Activated T-cell treated with anti-CD3 and anti-CD28 coated beads, Interleukin-2, amount 50 U/mL, for 4 hours (primary cell): Measurements from ENCODE around the gene METTL25. TPM values are rescaled to one million over a fixed set of nuclear protein-coding genes. Genes with fewer than 3 reads are reported as not detected.

Experiments
- ATAC-seq, 2 donors: fragments of 200-7000 bp; cut with Tn5 transposase; one replicate each; pipeline ENCODE4 v1.10.0; 2021
- DNase-seq: peaks from one replicate; pipeline ENCODE4 v3.0.0-alpha.2; 2020
- H3K27me3 Mint-ChIP-seq: one replicate; pipeline ENCODE4 v1.8.0; 2021; ENCODE audit warnings: low read depth, mixed read lengths
- H3K36me3 Mint-ChIP-seq: one replicate; pipeline ENCODE4 v1.8.0; 2022; ENCODE audit warnings: mixed read lengths; ENCODE audit not compliant: insufficient read depth
- H3K4me1 Mint-ChIP-seq: one replicate; pipeline ENCODE4 v1.8.0; 2021; ENCODE audit warnings: low read depth, mixed read lengths
- H3K4me3 Mint-ChIP-seq: one replicate; pipeline ENCODE4 v1.8.0; 2021; ENCODE audit warnings: mild to moderate bottlenecking, moderate library complexity, mixed read lengths
- H3K9me3 Mint-ChIP-seq: one replicate; pipeline ENCODE4 v1.8.0; 2021; ENCODE audit warnings: mixed read lengths
- total RNA-seq, 3 donors: library from RNA; stranded (reverse); gene quantifications; one replicate each; pipeline ENCODE4 v1.2.1, GENCODE V29; 2021

The METTL25 gene
- total RNA-seq, 3 donors from 2014 or later: 6.7 to 7.4 (median 7.2) TPM

- Mint-ChIP-seq H3K4me1 (peaks cover 26% of the 10 kb centered on the region), H3K27me3 (no peaks in the 10 kb centered on the region), H3K36me3 (peaks cover 10% of the 10 kb centered on the region), H3K9me3 (no peaks in the 10 kb centered on the region), H3K4me3 (no peak overlapping the region)
- no peak for ATAC-seq
- no peak for DNase-seq
Observed at GRCh38 chr12:82363990-82364389, 5.7 kb downstream of the METTL25 start.

DNA sequence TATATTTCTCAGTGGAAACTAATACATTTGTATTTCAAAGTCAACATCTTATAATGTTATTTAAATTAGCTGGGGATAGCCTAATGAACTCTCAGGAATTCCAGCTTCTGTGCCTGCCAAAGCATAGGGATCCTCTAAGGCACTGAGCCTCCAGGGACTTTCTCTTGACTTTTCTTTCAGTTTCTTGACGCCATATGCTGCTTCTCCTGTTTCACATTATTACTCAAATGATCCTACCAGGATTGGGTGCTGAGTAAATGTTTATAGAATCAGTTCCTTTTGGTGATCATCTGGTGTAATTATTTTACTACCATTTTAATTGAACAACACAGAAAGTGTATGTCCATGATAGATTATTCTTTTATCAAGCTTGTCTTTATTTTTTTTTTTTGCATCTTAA lies 7.9 kb downstream of the METTL25 start:
- H3K4me1 Mint-ChIP-seq: peaks cover 8% of the 10 kb centered on the region
- no peaks in the 10 kb centered on the region for H3K9me3 Mint-ChIP-seq

DNA sequence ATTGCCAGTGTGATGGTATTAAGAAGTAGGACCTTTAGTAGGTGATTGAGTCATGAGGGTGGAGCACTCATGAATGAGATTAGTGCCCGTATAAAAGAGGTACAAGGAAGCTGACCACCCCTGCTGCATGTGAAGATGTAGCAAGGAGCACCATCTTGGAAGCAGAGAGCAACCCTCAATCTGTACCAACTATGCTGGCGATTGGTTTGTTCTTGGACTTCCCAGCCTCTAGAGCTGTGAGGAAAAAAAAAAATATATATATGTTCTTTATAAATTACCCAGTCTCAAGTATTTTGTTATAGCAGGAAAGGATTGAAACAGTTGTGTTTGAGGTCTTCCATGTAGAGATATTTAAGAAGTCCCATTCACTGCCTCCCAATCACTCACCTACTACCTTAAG lies 16.9 kb downstream of the METTL25 start:
- peaks cover 36% of the 10 kb centered on the region for H3K36me3 Mint-ChIP-seq
- H3K27me3 Mint-ChIP-seq: no peaks in the 10 kb centered on the region
- no peak overlapping the region for H3K4me3 Mint-ChIP-seq
- ATAC-seq (no peak), DNase-seq (no peak)
- H3K9me3 Mint-ChIP-seq: peaks cover 11% of the 10 kb centered on the region
- H3K4me1 Mint-ChIP-seq: no peaks in the 10 kb centered on the region

More for the DNA sequence above, 7.9 kb downstream of the METTL25 start:
- no peak overlapping the region for H3K4me3 Mint-ChIP-seq
- no peaks in the 10 kb centered on the region for H3K27me3 Mint-ChIP-seq
- DNase-seq (no peak), ATAC-seq (no peak)
- H3K36me3 Mint-ChIP-seq: peaks cover 18% of the 10 kb centered on the region

DNA sequence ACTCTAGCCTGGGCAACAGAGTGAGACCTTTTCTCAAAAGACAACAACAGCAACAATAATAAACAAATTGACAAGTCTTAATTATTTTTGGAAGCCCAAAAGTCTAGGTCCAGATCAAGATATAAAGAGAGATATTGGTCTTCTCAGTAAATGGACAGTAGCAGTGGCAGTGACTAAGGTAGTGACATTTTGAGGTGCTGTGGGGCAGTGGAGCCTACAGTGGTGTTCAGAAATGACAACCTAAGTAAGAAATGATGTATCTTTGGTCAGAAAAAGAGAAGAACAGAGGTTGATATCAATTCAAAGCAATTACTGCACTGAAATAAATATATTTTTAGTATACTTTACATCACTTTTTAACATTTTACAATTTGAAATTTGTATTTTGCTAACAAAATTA lies 20.7 kb downstream of the METTL25 start:
- DNase-seq (no peak), ATAC-seq (no peak)
- no peaks in the 10 kb centered on the region for H3K27me3 Mint-ChIP-seq
- peaks cover 7% of the 10 kb centered on the region for H3K9me3 Mint-ChIP-seq
- no peaks in the 10 kb centered on the region for H3K4me1 Mint-ChIP-seq
- no peak overlapping the region for H3K4me3 Mint-ChIP-seq
- H3K36me3 Mint-ChIP-seq: peaks cover 20% of the 10 kb centered on the region

- ATAC-seq (no peak), DNase-seq (no peak)
- no peaks in the 10 kb centered on the region for H3K4me1 Mint-ChIP-seq
- H3K36me3 Mint-ChIP-seq: peaks cover 14% of the 10 kb centered on the region
- no peaks in the 10 kb centered on the region for H3K27me3 Mint-ChIP-seq
- H3K4me3 Mint-ChIP-seq: no peak overlapping the region
- peaks cover 3% of the 10 kb centered on the region for H3K9me3 Mint-ChIP-seq
Observed at GRCh38 chr12:82383930-82384552, 25.7 kb downstream of the METTL25 start.

DNA sequence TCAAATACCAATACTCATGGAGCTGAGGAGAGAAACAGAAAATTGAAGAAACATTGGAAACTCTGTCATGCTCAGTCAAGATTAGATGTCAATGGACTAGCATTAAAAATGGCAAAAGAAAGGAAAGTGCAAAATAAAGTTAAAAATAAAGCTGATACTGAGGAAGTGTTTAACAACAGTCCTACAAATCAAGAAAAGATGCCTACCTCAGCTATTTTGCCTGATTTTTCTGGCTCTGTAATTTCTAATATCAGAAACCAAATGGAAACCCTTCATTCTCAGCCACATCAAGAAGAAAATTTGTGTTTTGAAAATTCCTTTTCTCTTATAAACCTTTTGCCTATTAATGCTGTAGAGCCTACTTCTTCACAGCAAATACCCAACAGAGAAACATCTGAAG lies 40.5 kb downstream of the METTL25 start:
- DNase-seq (no peak), ATAC-seq (no peak)
- no peak overlapping the region for H3K4me3 Mint-ChIP-seq
- H3K27me3 Mint-ChIP-seq: no peaks in the 10 kb centered on the region
- no peaks in the 10 kb centered on the region for H3K4me1 Mint-ChIP-seq
- H3K36me3 Mint-ChIP-seq: peaks cover 30% of the 10 kb centered on the region
- no peaks in the 10 kb centered on the region for H3K9me3 Mint-ChIP-seq

- H3K27me3 Mint-ChIP-seq: no peaks in the 10 kb centered on the region
- H3K9me3 Mint-ChIP-seq: no peaks in the 10 kb centered on the region
- no peaks in the 10 kb centered on the region for H3K4me1 Mint-ChIP-seq
- H3K4me3 Mint-ChIP-seq: no peak overlapping the region
- no peak for ATAC-seq
- peaks cover 26% of the 10 kb centered on the region for H3K36me3 Mint-ChIP-seq
- DNase-seq: no peak
Observed at GRCh38 chr12:82400819-82401218, 42.5 kb downstream of the METTL25 start.

DNA sequence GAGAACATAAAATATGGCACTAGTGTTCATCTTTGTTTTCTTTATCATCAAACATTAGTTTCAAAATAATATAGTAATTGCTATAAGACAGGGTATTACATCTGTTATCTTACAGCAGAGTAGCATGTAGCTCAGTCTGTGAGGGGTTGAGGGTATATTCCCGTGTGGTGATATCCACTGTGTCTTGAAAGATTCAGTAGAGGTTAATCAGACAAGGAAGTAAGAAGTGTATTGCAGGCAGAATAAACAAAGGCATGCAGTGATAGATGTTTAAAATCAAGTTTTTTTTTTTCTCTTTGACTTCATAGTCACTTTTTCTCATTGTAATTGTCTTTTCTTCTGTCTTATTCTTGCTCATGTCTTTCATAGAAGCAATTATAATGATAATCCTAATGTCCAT lies 48.3 kb downstream of the METTL25 start:
- H3K4me1 Mint-ChIP-seq: no peaks in the 10 kb centered on the region
- H3K27me3 Mint-ChIP-seq: no peaks in the 10 kb centered on the region
- DNase-seq (no peak), ATAC-seq (no peak)
- H3K36me3 Mint-ChIP-seq: peaks cover 29% of the 10 kb centered on the region
- no peaks in the 10 kb centered on the region for H3K9me3 Mint-ChIP-seq
- H3K4me3 Mint-ChIP-seq: no peak overlapping the region

DNA sequence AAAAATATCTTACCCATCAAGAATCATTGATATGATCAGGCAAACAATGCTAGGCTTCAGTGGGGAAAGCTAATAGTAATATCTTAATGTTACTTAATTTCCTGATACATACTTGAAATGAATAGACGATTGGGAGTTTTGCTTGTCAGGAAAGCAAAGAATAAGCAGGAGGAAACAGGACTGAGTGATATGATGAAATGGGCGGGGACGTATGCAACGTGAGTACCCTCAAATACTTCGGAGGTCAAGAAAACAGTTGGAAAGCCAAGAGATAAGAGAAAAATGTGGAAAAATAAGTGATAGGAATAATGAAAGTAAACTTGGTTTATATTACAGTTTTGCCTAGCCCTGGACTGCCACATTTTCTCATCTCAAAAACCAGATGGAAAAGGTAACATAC lies 49.2 kb downstream of the METTL25 start:
- Mint-ChIP-seq H3K9me3 (no peaks in the 10 kb centered on the region), H3K27me3 (no peaks in the 10 kb centered on the region), H3K4me1 (no peaks in the 10 kb centered on the region), H3K36me3 (peaks cover 29% of the 10 kb centered on the region), H3K4me3 (no peak overlapping the region)
- DNase-seq (no peak), ATAC-seq (no peak)

- DNase-seq (no peak), ATAC-seq (no peak)
- H3K36me3 Mint-ChIP-seq: peaks cover 27% of the 10 kb centered on the region
- no peaks in the 10 kb centered on the region for H3K4me1 Mint-ChIP-seq
- no peak overlapping the region for H3K4me3 Mint-ChIP-seq
- H3K27me3 Mint-ChIP-seq: no peaks in the 10 kb centered on the region
- H3K9me3 Mint-ChIP-seq: no peaks in the 10 kb centered on the region
Observed at GRCh38 chr12:82408844-82409243, 50.5 kb downstream of the METTL25 start.

DNA sequence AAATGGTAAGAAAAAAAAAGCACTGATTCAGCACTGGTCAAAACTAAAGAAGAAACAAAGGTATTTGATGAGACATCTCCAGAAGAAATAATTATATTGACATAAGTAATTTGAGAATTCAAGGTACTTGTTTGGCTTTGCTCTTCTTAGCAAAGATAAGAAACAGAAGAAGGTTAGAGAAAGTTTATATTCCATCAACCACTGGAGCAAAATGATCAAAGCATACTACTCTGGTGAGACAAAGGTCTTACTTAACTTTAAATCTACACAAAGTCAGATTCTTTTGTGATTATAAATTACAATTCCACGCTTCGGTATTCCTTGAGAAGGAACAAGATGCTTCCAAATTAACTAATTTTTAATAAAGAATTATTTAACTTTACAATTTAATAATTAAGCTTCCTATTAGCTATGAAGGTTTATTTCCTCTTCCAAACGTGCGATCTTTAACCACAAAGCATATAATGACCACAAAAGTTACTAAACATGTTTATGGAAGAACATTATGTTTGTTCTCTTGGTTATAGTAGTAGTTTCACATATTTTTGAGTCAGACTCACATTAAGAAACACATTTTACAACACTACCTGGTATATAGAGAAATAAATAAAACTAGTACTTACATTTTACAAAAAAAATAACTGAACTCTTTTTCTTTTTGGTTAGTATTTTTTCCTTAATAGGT lies 53.4 kb downstream of the METTL25 start:
- no peak for ATAC-seq

DNA sequence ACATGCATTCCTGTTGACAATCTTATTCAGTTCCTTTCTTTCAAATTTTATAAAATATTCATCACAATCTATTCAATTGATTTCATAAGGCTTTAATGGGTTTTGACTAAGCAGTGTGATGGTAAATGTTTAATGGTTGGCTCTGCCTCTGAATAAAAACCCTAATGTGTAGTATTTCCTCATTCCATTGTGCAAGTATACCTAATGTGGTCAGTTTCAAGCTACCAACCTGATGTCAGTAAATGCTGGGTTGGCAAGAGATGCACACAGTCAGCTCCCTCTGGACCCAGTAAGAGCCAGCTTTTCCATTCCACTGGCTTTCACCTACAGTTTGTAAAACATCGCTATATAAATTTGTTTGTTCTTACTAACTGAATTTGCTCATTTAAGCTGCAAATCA lies 53.9 kb downstream of the METTL25 start:
- Mint-ChIP-seq H3K4me3 (no peak overlapping the region), H3K27me3 (no peaks in the 10 kb centered on the region), H3K36me3 (peaks cover 17% of the 10 kb centered on the region), H3K9me3 (no peaks in the 10 kb centered on the region), H3K4me1 (no peaks in the 10 kb centered on the region)
- ATAC-seq (no peak), DNase-seq (no peak)

More for the DNA sequence above, 53.4 kb downstream of the METTL25 start:
- DNase-seq: no peak
- no peaks in the 10 kb centered on the region for H3K4me1 Mint-ChIP-seq
- no peak overlapping the region for H3K4me3 Mint-ChIP-seq
- no peaks in the 10 kb centered on the region for H3K27me3 Mint-ChIP-seq
- no peaks in the 10 kb centered on the region for H3K9me3 Mint-ChIP-seq
- H3K36me3 Mint-ChIP-seq: peaks cover 15% of the 10 kb centered on the region

GRCh38 chr12:82414044-82414443 lies 55.7 kb downstream of the METTL25 start:
- Mint-ChIP-seq H3K27me3 (no peaks in the 10 kb centered on the region), H3K9me3 (no peaks in the 10 kb centered on the region), H3K4me3 (no peak overlapping the region), H3K36me3 (peaks cover 22% of the 10 kb centered on the region), H3K4me1 (no peaks in the 10 kb centered on the region)
- no peak for ATAC-seq
- DNase-seq: no peak

GRCh38 chr12:82414926-82415325 lies 56.6 kb downstream of the METTL25 start:
- no peak overlapping the region for H3K4me3 Mint-ChIP-seq
- H3K27me3 Mint-ChIP-seq: no peaks in the 10 kb centered on the region
- no peaks in the 10 kb centered on the region for H3K9me3 Mint-ChIP-seq
- ATAC-seq (no peak), DNase-seq (no peak)
- peaks cover 29% of the 10 kb centered on the region for H3K36me3 Mint-ChIP-seq
- no peaks in the 10 kb centered on the region for H3K4me1 Mint-ChIP-seq

DNA sequence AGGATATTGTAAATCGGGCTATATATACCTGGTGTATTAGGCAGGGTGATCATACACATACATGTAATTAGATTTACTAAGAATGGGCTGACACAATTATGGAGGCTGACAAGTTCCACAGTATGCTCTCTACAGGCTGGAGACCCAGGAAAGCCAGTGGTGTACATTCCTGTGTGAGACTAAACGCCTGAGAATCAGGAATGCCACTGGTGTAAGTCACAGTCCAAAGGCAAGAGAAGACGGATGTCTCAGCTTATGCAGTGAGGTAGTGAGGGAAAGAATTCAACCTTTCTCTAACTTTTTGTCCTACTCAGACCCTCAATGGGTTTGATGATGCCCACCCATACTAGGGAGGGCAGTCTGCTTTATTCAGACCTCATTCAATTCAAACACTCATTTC lies 57.1 kb downstream of the METTL25 start:
- no peaks in the 10 kb centered on the region for H3K9me3 Mint-ChIP-seq
- no peaks in the 10 kb centered on the region for H3K4me1 Mint-ChIP-seq
- H3K36me3 Mint-ChIP-seq: peaks cover 30% of the 10 kb centered on the region
- H3K4me3 Mint-ChIP-seq: no peak overlapping the region
- H3K27me3 Mint-ChIP-seq: no peaks in the 10 kb centered on the region
- ATAC-seq (no peak), DNase-seq (no peak)
